H54 (cell line): ENCODE results near the gene MAPK11.

Experiments
- DNase-seq: peaks from one replicate; pipeline ENCODE4 v3.0.0; 2011; ENCODE audit warnings: low spot score, mixed read lengths; ENCODE audit not compliant: insufficient read length
- FAIRE-seq: peaks from 3 replicates; lab custom pipeline; 2011; peaks lifted over from hg19 to GRCh38; lab: Jason Lieb, UNC
- POLR2A ChIP-seq: IDR thresholded peaks from 2 replicates; pipeline ENCODE4 v1.6.1; 2011; ENCODE audit warnings: low read depth, mild to moderate bottlenecking, low read length

The MAPK11 gene

DNA sequence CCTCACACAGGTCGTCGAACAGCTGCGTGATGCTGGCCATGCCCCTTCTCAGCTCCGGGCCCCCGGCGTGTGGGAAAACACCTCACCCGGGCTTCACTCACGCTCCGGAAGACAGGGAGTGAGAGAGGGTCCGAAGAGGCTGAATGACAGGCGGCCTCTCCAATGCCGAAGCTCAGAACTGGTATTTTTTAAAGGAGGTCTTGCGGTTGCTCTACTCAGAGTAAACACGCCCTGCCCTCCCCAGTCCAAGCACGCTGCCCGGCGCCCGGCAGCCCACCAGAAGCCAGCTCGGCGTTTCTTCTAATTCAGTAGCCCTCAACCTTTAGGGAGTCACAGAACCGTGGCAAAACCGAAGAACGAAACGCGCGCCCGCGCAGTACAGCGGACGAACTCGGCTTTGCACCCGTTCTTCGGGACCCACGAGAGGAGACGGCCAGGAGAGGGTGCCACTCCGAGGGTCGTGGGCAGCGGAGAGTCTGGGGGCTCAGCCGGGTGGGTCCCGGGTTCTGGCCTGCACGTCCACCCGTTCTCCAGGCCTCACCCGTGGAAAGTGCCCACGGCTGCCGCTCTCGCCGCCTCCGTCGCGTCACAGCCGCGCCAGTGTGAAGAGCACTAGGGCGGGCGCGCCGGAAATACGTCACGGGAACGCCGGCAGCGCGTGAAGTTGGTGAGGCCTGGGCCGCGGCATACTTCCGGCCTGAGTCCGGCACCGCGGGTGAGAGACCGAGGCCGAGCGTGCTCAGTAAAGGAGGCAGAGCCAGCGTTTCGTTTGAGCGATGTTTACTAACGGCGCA lies 25.6 kb downstream of the MAPK11 start, which contains the start of gene TUBGCP6:
Gene TUBGCP6, minus strand, starts transcription at position 604 of the 794 bp plus-strand sequence. Its CDS starts 564 bp downstream, at position 40.
- peak; percentile 65; the same call in 1 of the 2 replicates for TF ChIP-seq POLR2A
- DNase-seq, result peak; percentile 86
- no peak for FAIRE-seq

DNA sequence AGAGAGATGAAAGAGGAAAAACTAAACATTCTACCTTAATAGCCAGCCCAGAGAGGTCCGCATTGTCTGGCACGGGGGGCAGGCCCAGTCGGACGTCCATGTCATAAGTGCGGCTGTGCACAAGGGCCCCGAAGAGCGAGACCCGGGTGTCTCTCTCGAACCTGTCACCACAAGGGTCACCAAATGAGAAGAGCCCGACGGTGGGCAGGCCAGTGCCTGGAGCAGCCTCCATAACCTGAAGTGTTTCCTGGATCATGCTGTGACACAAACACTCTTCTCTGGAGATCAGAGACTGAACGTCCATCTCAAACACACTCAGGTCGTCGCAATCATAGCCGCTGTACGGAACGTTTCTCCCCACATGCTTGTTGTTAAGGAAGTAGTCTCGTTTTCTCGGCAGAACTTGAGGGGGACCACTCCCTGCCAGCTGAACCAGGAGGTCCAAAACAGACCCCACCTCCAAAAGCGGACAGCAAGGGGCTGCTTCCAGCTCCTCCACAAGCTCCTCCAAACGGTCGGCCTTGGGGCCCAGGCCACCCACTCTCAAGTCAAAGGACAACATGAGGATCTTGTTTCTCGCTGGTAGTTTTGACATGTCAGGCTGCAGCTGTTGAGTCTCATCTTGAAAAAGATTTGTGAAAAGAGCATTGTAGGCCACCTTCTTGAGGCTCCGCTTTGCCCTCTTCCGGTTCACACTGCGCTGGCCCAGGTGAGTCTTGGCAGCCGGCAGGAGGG lies 26.3 kb downstream of the MAPK11 start:
- no peak for TF ChIP-seq POLR2A
- FAIRE-seq (no peak), DNase-seq (no peak)

DNA sequence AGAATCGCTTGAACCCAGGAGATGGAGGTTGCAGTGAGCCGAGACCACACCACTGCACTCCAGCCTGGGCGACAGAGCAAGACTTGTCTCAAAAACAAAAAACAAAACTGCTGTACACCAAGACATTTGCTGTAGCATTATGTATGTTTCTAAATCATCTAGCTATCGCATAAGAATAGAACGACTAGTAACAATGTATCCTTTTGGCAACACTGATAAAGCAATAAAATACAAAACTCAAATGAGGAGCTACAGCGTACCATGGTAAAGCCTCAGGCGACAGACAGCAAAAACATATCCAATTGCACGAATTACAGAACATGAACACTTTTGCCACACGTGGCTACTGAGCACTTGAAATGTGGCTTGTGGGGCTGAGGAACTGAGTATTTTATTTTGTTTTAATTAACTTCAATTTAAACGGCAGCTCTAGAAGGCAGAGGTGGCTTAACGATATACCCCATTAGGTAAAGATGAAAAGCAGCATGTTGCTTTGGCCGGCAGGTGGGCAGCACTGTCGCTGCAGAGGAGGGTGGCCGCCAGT lies 27.7 kb downstream of the MAPK11 start:
- no peak for FAIRE-seq
- DNase-seq, result no peak
- no peak for TF ChIP-seq POLR2A

DNA sequence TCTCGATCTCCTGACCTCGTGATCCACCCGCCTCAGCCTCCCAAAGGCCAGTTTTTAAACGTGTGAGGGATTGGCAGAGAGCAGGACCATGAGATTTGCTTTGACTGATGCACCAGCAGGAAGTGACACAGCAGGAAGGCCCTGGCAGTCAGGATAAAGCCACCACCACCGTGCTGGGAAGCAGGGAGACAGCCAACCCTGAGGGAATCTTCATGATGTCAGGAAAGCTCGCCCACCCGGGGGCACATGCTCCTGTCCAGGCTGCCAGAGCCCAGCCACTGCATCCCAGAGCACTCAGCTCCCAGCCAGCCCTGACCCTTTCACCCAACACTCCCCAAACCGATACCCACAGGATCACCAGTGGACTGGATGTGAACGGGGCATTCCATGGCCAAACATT lies 31.4 kb downstream of the MAPK11 start:
- FAIRE-seq, result no peak
- no peak for TF ChIP-seq POLR2A
- no peak for DNase-seq

GRCh38 chr22:50236731-50237409 lies 33.3 kb downstream of the MAPK11 start:
- no peak for TF ChIP-seq POLR2A
- DNase-seq (no peak), FAIRE-seq (no peak)

DNA sequence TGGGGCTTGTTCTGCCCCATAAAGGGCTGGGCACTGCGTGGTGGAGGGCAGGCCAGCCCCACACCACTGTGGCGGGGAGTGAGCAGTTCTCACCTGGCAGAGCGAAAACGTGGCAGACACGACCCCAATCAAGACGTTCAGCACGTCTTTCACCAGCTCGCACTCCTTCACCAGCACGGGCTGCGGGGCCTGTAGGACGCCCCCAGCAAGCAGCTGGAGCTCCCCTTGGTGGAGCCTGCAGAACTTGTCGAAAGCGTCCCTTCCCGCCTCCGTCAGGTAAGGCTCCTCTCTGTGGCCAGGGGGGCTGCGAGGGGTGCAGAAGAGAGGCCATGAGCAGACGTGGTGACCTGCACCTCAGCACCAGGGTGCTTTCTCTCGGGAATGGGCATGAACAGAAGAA lies 37.0 kb downstream of the MAPK11 start:
- no peak for DNase-seq
- no peak for FAIRE-seq
- TF ChIP-seq POLR2A, result no peak

- no peak for TF ChIP-seq POLR2A
- DNase-seq (no peak), FAIRE-seq (no peak)
Measured at GRCh38 chr22:50232481-50233151, 37.6 kb downstream of the MAPK11 start.

GRCh38 chr22:50229370-50229769 lies 40.8 kb downstream of the MAPK11 start:
- FAIRE-seq, result no peak

DNA sequence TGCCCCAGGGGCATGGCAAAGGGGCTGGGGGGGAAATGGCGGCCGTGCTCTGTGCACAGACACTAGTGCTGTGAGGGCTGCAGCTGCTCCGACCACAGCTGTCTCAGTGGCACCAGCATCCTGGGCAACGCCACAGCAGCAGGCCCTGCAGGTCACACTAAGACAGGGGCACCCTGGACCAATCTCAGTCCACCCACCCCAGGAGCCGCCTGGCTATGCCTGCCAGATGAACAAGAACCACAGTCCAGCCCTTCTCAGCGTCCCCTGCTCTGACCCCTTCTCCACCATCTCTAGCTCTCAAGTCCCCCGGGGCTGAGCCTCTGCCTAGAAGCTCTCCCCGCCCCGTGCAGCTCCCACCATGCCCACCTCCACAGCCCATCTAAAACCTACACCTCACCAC lies 41.8 kb downstream of the MAPK11 start:
- no peak for TF ChIP-seq POLR2A
- no peak for FAIRE-seq
- DNase-seq, result no peak

More at GRCh38 chr22:50229370-50229769, 40.8 kb downstream of the MAPK11 start:
- no peak for TF ChIP-seq POLR2A
- DNase-seq, result no peak

DNA sequence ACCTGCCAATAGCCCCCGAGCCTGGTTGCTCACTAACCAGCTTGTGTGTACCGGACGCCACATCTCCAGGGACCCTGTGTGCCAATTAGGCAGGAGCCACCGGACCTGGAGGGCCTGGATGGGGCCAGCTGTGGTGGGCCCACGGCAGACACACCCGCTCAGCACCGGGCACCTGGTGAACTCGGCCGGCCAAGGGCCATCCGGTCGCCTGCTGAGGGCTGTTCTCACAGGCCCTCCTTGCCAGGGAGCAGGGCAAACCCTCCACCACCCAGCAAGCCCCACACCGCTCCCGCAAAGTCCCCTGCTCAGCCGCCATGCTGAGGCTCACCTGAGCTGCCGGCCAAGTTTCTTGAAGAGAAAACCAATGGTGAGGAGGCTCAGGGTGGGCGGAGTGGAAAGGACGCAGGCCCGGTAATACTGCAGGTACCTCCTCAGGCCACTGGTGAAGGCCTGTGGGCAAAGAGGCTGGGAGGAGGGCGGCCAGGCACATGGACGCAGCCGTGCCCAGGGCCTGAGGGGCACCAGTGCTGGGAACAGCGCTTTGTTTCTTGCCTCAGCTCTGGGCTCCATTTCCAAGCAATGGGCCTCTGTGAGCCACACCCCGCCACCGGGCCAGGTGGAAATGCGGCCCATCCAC lies 42.5 kb downstream of the MAPK11 start:
- no peak for DNase-seq
- TF ChIP-seq POLR2A, result no peak
- FAIRE-seq, result no peak

DNA sequence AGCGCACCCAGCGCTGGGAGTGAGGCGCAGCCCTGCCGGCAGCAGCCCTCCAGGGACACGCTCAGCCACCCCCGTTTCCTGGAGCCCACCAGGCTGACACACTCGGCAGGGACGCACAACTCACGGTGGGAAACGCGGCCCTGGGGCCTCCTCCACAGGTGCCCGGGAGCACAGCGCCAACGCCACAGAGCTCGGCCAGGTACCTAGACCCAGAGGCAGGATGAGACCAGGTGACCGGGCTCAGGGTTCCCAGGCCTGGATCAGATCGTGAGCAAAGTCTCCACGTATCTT lies 43.4 kb downstream of the MAPK11 start:
- no peak for TF ChIP-seq POLR2A
- DNase-seq (no peak), FAIRE-seq (no peak)

DNA sequence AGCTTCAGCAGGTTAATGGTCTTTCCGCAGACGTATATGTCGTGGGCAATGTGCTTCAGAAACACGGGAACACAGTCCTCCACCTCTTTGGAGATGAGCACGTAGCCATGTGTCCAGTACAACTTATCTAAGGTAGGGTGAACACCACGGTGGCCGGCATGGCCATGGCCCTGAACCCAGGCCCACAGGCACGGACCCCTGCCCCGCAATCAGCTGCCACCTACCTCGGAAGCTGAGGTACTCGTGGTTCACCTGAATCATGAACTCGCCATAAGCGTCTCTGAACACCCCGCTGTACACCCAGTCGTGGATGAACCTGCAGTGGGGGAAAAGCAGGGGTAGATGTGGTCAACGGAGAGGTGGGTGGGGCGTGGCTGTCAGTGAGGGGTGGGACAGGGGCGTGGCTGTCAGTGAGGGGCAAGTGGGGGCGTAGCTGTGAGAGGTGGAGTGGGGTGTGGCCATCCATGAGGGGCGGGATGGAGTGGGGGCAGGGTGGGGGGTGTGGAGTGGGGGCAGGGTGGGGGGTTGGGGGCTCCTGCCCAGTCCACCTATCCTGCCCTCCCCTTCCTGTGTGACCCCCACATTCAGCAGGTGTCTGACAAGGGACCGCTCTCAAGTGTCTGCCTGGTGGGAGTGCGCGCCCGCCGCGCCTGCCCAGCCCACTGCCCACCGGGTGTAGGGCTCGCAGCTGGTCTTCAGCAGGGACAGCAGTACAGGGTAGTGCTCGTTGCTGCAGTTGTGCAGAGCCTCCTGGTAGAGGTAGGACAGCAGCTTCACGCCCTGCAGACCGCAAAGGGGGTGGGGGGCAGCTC lies 43.9 kb downstream of the MAPK11 start:
- TF ChIP-seq POLR2A, result no peak
- no peak for FAIRE-seq
- no peak for DNase-seq
